Naive thymus-derived CD8-positive, alpha-beta T cell (primary cell): ENCODE measurements around the gene SUGCT. TPM values are rescaled to one million over a fixed set of nuclear protein-coding genes. Genes with fewer than 3 reads are reported as not detected.

Source experiments
- ATAC-seq, 2 donors: fragments of 150-1000 bp; cut with Tn5 transposase in 1 of 2; sonication (Bioruptor Pico), chemical (Tn5 transposase) in 1 of 2; 1 replicate in 1 of 2; 2 replicates in 1 of 2; pipeline ENCODE4 v1.10.0; 2021; ENCODE audit warnings: mild to moderate bottlenecking in 2 of 2, moderate library complexity in 2 of 2
- POLR2A ChIA-PET: fragments of 350-600 bp; sonication (Branson Sonifier 250); formaldehyde crosslinking; loops from one replicate; lab custom pipeline; 2021; ENCODE audit warnings: antibody characterized with exemption; lab: Charles Lee
- DNase-seq, 10 donors: peaks; one replicate each; pipeline versions ENCODE4 v3.0.0 to v3.0.0-alpha.2; 2020 to 2022
- H3K27ac Mint-ChIP-seq, 10 donors: one replicate each; pipeline ENCODE4 v1.8.0; 2020 to 2022; ENCODE audit warnings: mild to moderate bottlenecking in 10 of 10, mixed read lengths in 10 of 10, moderate library complexity in 4 of 10, inconsistent platforms in 1 of 10
- H3K27me3 Mint-ChIP-seq, 5 donors: one replicate each; pipeline ENCODE4 v1.8.0; 2021 to 2022; ENCODE audit warnings: mixed read lengths in 5 of 5
- H3K36me3 Mint-ChIP-seq, 3 donors: one replicate each; pipeline ENCODE4 v1.8.0; 2020 to 2022; ENCODE audit warnings: mixed read lengths in 3 of 3, mild to moderate bottlenecking in 2 of 3, inconsistent platforms in 1 of 3
- H3K4me1 Mint-ChIP-seq, 4 donors: one replicate each; pipeline ENCODE4 v1.8.0; 2021 to 2022; ENCODE audit warnings: mixed read lengths in 4 of 4
- H3K4me3 Mint-ChIP-seq, 10 donors: one replicate each; pipeline ENCODE4 v1.8.0; 2020 to 2022; ENCODE audit warnings: mild to moderate bottlenecking in 10 of 10, mixed read lengths in 10 of 10, moderate library complexity in 6 of 10, inconsistent platforms in 1 of 10
- H3K9me3 Mint-ChIP-seq, 9 donors: one replicate each; pipeline ENCODE4 v1.8.0; 2020 to 2022; ENCODE audit warnings: mixed read lengths in 9 of 9, mild to moderate bottlenecking in 3 of 9, inconsistent platforms in 1 of 9, moderate library complexity in 1 of 9
- polyA plus RNA-seq, 3 donors: library from polyadenylated mRNA; unstranded; fragments of 300-500 nt; fragmentation: Illumina TruSeq; gene quantifications; one replicate each; pipeline ENCODE4 v1.2.3, GENCODE V29; 2021
- total RNA-seq, 8 experiments: library from RNA in 2 of 8; stranded (reverse) in 2 of 8; gene quantifications; one replicate each; pipeline ENCODE4 v1.2.3 and lab custom pipeline; 2021 to 2026

Gene SUGCT
- total and polyA plus RNA-seq, 5 experiments from 2014 or later, result 1.3 to 3.6 (median 2.1) TPM

- Mint-ChIP-seq H3K27me3 (no peaks in the 10 kb centered on the region), H3K4me3 (no peak overlapping the region), H3K4me1 (no peaks in the 10 kb centered on the region), H3K27ac (no peak overlapping the region), H3K9me3 (peaks cover 0 to 11% (median 2%) of the 10 kb centered on the region in 9 donors), H3K36me3 (peaks cover 0 to 7% (median 5%) of the 10 kb centered on the region in 3 donors)
- POLR2A ChIA-PET, result interaction anchor here (0.6 kb wide), 1 partner anchor 225 kb away, joined by 3 read pairs; no protein-coding TSS in a partner anchor
- DNase-seq, result no peak
- no peak for ATAC-seq
These were observed 348.8 kb downstream of the SUGCT start for GRCh38 chr7:40483630-40484029.

GRCh38 chr7:40489844-40490602 lies 355.2 kb downstream of the SUGCT start:
- Mint-ChIP-seq H3K27me3 (no peaks in the 10 kb centered on the region), H3K36me3 (peaks cover 2 to 19% (median 16%) of the 10 kb centered on the region in 3 donors), H3K27ac (no peak overlapping the region), H3K9me3 (peaks cover 2 to 19% (median 13%) of the 10 kb centered on the region in 9 donors), H3K4me3 (no peak overlapping the region), H3K4me1 (no peaks in the 10 kb centered on the region)
- ATAC-seq (no peak), DNase-seq (no peak)
- POLR2A ChIA-PET, result no interaction called here

GRCh38 chr7:40490603-40490924 lies 355.8 kb downstream of the SUGCT start:
- POLR2A ChIA-PET, result no interaction called here
- Mint-ChIP-seq H3K9me3 (peaks cover 2 to 19% (median 13%) of the 10 kb centered on the region in 9 donors), H3K27me3 (no peaks in the 10 kb centered on the region), H3K36me3 (peaks cover 2 to 19% (median 16%) of the 10 kb centered on the region in 3 donors), H3K4me1 (no peaks in the 10 kb centered on the region), H3K4me3 (no peak overlapping the region), H3K27ac (no peak overlapping the region)
- ATAC-seq, result no peak
- no peak for DNase-seq

GRCh38 chr7:40492946-40493345 lies 358.1 kb downstream of the SUGCT start:
- ATAC-seq, result no peak
- Mint-ChIP-seq H3K27ac (no peak overlapping the region), H3K4me3 (no peak overlapping the region), H3K9me3 (peaks cover 2 to 16% (median 11%) of the 10 kb centered on the region in 9 donors), H3K36me3 (peaks cover 2 to 19% (median 16%) of the 10 kb centered on the region in 3 donors), H3K4me1 (no peaks in the 10 kb centered on the region), H3K27me3 (no peaks in the 10 kb centered on the region)
- POLR2A ChIA-PET, result no interaction called here
- no peak for DNase-seq

- peaks cover 2 to 13% (median 7%) of the 10 kb centered on the region in 9 donors for H3K9me3 Mint-ChIP-seq
- H3K27ac Mint-ChIP-seq, result no peak overlapping the region
- no peaks in the 10 kb centered on the region for H3K27me3 Mint-ChIP-seq
- no peak for ATAC-seq
- no peak overlapping the region for H3K4me3 Mint-ChIP-seq
- H3K4me1 Mint-ChIP-seq, result no peaks in the 10 kb centered on the region
- no peak for DNase-seq
- POLR2A ChIA-PET, result no interaction called here
- H3K36me3 Mint-ChIP-seq, result peaks cover 2 to 18% (median 10%) of the 10 kb centered on the region in 3 donors
These were observed 358.8 kb downstream of the SUGCT start for GRCh38 chr7:40493609-40494051.

- POLR2A ChIA-PET, result no interaction called here
- Mint-ChIP-seq H3K36me3 (peaks cover 0 to 5% (median 0%) of the 10 kb centered on the region in 3 donors), H3K9me3 (no peaks in the 10 kb centered on the region), H3K27me3 (no peaks in the 10 kb centered on the region), H3K4me3 (no peak overlapping the region), H3K27ac (no peak overlapping the region), H3K4me1 (no peaks in the 10 kb centered on the region)
- ATAC-seq, result no peak
- no peak for DNase-seq
These were observed 364.2 kb downstream of the SUGCT start for GRCh38 chr7:40498924-40499510.

- POLR2A ChIA-PET, result no interaction called here
- Mint-ChIP-seq H3K27me3 (no peaks in the 10 kb centered on the region), H3K9me3 (no peaks in the 10 kb centered on the region), H3K36me3 (peaks cover 0 to 5% (median 0%) of the 10 kb centered on the region in 3 donors), H3K4me3 (no peak overlapping the region), H3K27ac (no peak overlapping the region), H3K4me1 (no peaks in the 10 kb centered on the region)
- DNase-seq (no peak), ATAC-seq (no peak)
These were observed 364.9 kb downstream of the SUGCT start for GRCh38 chr7:40499718-40500117.

- Mint-ChIP-seq H3K4me1 (no peaks in the 10 kb centered on the region), H3K4me3 (no peak overlapping the region), H3K36me3 (peaks cover 0 to 5% (median 0%) of the 10 kb centered on the region in 3 donors), H3K27me3 (no peaks in the 10 kb centered on the region), H3K9me3 (no peaks in the 10 kb centered on the region), H3K27ac (no peak overlapping the region)
- no peak for ATAC-seq
- no peak for DNase-seq
- POLR2A ChIA-PET, result no interaction called here
These were observed 365.4 kb downstream of the SUGCT start for GRCh38 chr7:40500219-40500618.

- POLR2A ChIA-PET, result no interaction called here
- Mint-ChIP-seq H3K4me3 (no peak overlapping the region), H3K4me1 (no peaks in the 10 kb centered on the region), H3K9me3 (peaks cover 5 to 16% (median 10%) of the 10 kb centered on the region in 9 donors), H3K27ac (no peak overlapping the region), H3K27me3 (no peaks in the 10 kb centered on the region), H3K36me3 (peaks cover 0 to 14% (median 3%) of the 10 kb centered on the region in 3 donors)
- DNase-seq, result no peak
- no peak for ATAC-seq
These were observed 367.6 kb downstream of the SUGCT start for GRCh38 chr7:40502359-40502758.

- H3K27ac Mint-ChIP-seq, result no peak overlapping the region
- H3K9me3 Mint-ChIP-seq, result peaks cover 5 to 24% (median 12%) of the 10 kb centered on the region in 9 donors
- H3K36me3 Mint-ChIP-seq, result peaks cover 2 to 14% (median 3%) of the 10 kb centered on the region in 3 donors
- H3K27me3 Mint-ChIP-seq, result no peaks in the 10 kb centered on the region
- no peak overlapping the region for H3K4me3 Mint-ChIP-seq
- H3K4me1 Mint-ChIP-seq, result no peaks in the 10 kb centered on the region
- POLR2A ChIA-PET, result no interaction called here
- no peak for DNase-seq
- no peak for ATAC-seq
These were observed 371.4 kb downstream of the SUGCT start for GRCh38 chr7:40506158-40506557.

- POLR2A ChIA-PET, result no interaction called here
- no peak for ATAC-seq
- H3K27me3 Mint-ChIP-seq, result no peaks in the 10 kb centered on the region
- DNase-seq, result no peak
- H3K27ac Mint-ChIP-seq, result no peak overlapping the region
- H3K9me3 Mint-ChIP-seq, result peaks cover 5 to 24% (median 12%) of the 10 kb centered on the region in 9 donors
- peaks cover 2 to 14% (median 3%) of the 10 kb centered on the region in 3 donors for H3K36me3 Mint-ChIP-seq
- H3K4me1 Mint-ChIP-seq, result no peaks in the 10 kb centered on the region
- no peak overlapping the region for H3K4me3 Mint-ChIP-seq
These were observed 372.4 kb downstream of the SUGCT start for GRCh38 chr7:40507166-40507565.

- H3K4me3 Mint-ChIP-seq, result no peak overlapping the region
- H3K4me1 Mint-ChIP-seq, result no peaks in the 10 kb centered on the region
- ATAC-seq, result no peak
- POLR2A ChIA-PET, result no interaction called here
- no peaks in the 10 kb centered on the region for H3K27me3 Mint-ChIP-seq
- H3K9me3 Mint-ChIP-seq, result peaks cover 5 to 24% (median 12%) of the 10 kb centered on the region in 9 donors
- H3K27ac Mint-ChIP-seq, result no peak overlapping the region
- no peak for DNase-seq
- peaks cover 2 to 14% (median 3%) of the 10 kb centered on the region in 3 donors for H3K36me3 Mint-ChIP-seq
These were observed 374.6 kb downstream of the SUGCT start for GRCh38 chr7:40509287-40509996.

GRCh38 chr7:40516376-40516775 lies 381.6 kb downstream of the SUGCT start:
- POLR2A ChIA-PET, result no interaction called here
- DNase-seq, result no peak
- no peaks in the 10 kb centered on the region for H3K27me3 Mint-ChIP-seq
- H3K9me3 Mint-ChIP-seq, result peaks cover 0 to 10% (median 0%) of the 10 kb centered on the region in 9 donors
- H3K27ac Mint-ChIP-seq, result no peak overlapping the region
- H3K4me1 Mint-ChIP-seq, result no peaks in the 10 kb centered on the region
- peaks cover 0 to 2% (median 0%) of the 10 kb centered on the region in 3 donors for H3K36me3 Mint-ChIP-seq
- no peak overlapping the region for H3K4me3 Mint-ChIP-seq
- ATAC-seq, result no peak
